HepG2 (cell line): ENCODE measurements around the gene SLC9A9. TPM values are rescaled to one million over a fixed set of nuclear protein-coding genes. Genes with fewer than 3 reads are reported as not detected.

Source experiments
- HNRNPL ChIP-seq: fragments of 200-400 bp; formaldehyde crosslinking; IDR thresholded peaks from 2 replicates; pipeline ENCODE4 v1.6.1; 2017; ENCODE audit warnings: mild to moderate bottlenecking, low read depth, low read length
- HNRNPLL ChIP-seq: fragments of 200-400 bp; formaldehyde crosslinking; IDR thresholded peaks from 2 replicates; pipeline ENCODE4 v1.6.1; 2017; ENCODE audit warnings: mild to moderate bottlenecking, low read depth, low read length; ENCODE audit not compliant: poor library complexity, severe bottlenecking
- MBNL3 ChIP-seq: fragments of 250-450 bp; sonication (Bioruptor Pico); conservative IDR thresholded peaks from 2 replicates; pipeline ENCODE4 v1.8.0; 2022; ENCODE audit warnings: mild to moderate bottlenecking, inconsistent platforms
- ZBTB8A ChIP-seq: sonication (generic); formaldehyde crosslinking; IDR thresholded peaks from 2 replicates; pipeline ENCODE4 v1.4.0; 2020; ENCODE audit warnings: mild to moderate bottlenecking, low read depth, missing genetic modification reagents, borderline replicate concordance
- ZNF44 ChIP-seq: sonication (generic); formaldehyde crosslinking; IDR thresholded peaks from 2 replicates; pipeline ENCODE4 v1.5.1; 2020; ENCODE audit warnings: mild to moderate bottlenecking, missing genetic modification reagents
- polyA plus RNA-seq, 8 experiments: library from polyadenylated mRNA; depleted of rRNA in 3 of 8; stranded (reverse) in 7 of 8; unstranded in 1 of 8; fragments of >200 nt; fragmentation: Illumina TruSeq in 4 of 8; extraction: Trizol in 4 of 8; gene quantifications; 2 replicates each; pipeline versions ENCODE4 v1.2.1 to v1.2.3, GENCODE V29; 2011 to 2016; ENCODE audit warnings: low read depth in 4 of 8, missing spikeins in 1 of 8, mixed read lengths in 1 of 8; ENCODE audit not compliant: insufficient read depth in 1 of 8
- total RNA-seq, 5 experiments: library from RNA; depleted of rRNA; stranded (reverse); fragments of >200 nt; fragmentation: Illumina TruSeq; extraction: Trizol; gene quantifications; 2 replicates each; pipeline ENCODE4 v1.2.3, GENCODE V29; 2016; ENCODE audit warnings: low read depth in 1 of 5
- TF ChIP-seq, protein P1 (sequence below): sonication (generic); formaldehyde crosslinking; IDR thresholded peaks from 2 replicates; pipeline ENCODE4 v1.4.0; 2020; ENCODE audit warnings: mild to moderate bottlenecking, missing genetic modification reagents
- TF ChIP-seq, protein P2 (sequence below): IDR thresholded peaks from 2 replicates; pipeline ENCODE4 v1.6.1; 2016; ENCODE audit warnings: low read depth
- TF ChIP-seq, protein P3 (sequence below): sonication (generic); formaldehyde crosslinking; conservative IDR thresholded peaks from 2 replicates; pipeline ENCODE4 v1.4.0; 2020; ENCODE audit warnings: missing genetic modification reagents
- TF ChIP-seq, protein P4 (sequence below): sonication (generic); formaldehyde crosslinking; IDR thresholded peaks from 2 replicates; pipeline ENCODE4 v1.4.0; 2020; ENCODE audit warnings: mild to moderate bottlenecking, missing genetic modification reagents

The SLC9A9 gene
- total and polyA plus RNA-seq, 2 of the 13 experiments (the other 11 are each of a cell fraction or from before 2014, with no cell fraction given): not detected

DNA sequence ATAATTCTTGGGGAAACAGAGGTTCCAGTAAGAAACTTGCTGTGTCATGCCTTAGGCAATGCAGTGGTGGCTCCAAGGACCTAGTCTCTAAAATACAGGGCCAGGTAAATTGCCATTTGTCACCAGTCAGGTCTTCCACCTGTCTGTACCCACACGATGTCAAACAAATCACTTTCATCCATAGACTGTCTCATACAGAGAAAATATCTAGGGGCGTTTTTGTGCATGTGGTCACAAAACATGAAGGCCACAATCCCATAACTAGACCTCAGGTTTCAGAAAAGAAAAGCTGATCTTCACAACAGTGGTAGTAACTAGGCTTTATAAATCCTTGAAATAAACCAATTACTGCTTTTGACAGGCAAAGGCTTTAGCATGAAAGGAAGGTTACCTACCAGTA is 92.3 kb downstream of the SLC9A9 start (continued):
- TF ChIP-seq, protein P1, sequence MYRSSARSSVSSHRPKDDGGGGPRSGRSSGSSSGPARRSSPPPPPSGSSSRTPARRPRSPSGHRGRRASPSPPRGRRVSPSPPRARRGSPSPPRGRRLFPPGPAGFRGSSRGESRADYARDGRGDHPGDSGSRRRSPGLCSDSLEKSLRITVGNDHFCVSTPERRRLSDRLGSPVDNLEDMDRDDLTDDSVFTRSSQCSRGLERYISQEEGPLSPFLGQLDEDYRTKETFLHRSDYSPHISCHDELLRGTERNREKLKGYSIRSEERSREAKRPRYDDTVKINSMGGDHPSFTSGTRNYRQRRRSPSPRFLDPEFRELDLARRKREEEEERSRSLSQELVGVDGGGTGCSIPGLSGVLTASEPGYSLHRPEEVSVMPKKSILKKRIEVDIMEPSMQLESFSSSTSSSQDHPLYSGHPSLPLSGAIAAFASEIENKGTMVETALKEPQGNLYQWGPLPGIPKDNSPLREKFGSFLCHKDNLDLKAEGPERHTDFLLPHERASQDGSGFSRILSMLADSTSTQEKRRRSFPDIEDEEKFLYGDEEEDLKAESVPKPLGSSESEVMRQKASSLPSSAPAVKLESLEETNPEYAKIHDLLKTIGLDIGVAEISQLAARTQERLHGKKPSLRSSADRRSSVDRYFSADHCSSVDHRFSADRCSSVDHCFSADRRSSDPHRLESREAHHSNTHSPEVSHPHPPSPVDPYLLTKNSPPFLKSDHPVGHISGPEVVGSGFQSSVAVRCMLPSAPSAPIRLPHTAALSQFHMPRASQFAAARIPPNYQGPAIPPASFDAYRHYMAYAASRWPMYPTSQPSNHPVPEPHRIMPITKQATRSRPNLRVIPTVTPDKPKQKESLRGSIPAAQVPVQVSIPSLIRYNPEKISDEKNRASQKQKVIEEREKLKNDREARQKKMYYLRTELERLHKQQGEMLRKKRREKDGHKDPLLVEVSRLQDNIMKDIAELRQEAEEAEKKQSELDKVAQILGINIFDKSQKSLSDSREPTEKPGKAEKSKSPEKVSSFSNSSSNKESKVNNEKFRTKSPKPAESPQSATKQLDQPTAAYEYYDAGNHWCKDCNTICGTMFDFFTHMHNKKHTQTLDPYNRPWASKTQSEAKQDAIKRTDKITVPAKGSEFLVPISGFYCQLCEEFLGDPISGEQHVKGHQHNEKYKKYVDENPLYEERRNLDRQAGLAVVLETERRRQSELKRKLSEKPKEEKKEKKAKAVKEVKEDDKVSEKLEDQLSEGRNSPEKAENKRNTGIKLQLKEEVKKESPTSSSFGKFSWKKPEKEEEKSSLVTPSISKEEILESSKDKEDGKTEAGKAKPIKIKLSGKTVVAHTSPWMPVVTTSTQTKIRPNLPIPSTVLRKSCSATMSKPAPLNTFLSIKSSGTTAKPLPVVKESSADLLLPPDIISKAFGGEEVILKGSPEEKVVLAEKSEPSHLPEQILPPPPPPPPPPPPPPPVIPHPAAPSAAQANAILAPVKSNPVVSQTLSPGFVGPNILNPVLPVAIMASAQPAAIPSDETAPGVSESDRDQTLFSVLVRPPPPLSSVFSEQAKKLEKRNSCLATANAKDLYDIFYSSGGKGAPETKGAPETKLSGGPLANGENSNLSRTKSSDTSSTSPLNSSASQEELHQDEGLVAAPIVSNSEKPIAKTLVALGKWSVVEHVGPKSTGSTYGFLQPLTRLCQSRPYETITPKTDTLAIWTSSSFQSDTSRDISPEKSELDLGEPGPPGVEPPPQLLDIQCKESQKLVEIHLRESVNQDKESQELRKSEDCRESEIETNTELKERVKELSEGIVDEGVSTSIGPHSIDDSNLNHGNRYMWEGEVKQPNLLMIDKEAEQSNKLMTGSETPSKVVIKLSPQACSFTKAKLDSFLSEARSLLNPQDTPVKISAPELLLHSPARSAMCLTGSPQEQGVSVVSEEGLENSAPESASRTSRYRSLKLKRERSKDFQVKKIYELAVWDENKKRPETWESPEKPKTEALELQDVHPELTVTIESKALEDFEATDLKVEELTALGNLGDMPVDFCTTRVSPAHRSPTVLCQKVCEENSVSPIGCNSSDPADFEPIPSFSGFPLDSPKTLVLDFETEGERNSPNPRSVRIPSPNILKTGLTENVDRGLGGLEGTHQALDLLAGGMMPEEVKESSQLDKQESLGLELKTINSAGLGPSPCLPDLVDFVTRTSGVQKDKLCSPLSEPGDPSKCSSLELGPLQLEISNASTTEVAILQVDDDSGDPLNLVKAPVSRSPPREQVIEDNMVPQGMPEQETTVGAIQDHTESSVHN (CRISPR knock-in tag): no peak
- TF ChIP-seq, protein P2, sequence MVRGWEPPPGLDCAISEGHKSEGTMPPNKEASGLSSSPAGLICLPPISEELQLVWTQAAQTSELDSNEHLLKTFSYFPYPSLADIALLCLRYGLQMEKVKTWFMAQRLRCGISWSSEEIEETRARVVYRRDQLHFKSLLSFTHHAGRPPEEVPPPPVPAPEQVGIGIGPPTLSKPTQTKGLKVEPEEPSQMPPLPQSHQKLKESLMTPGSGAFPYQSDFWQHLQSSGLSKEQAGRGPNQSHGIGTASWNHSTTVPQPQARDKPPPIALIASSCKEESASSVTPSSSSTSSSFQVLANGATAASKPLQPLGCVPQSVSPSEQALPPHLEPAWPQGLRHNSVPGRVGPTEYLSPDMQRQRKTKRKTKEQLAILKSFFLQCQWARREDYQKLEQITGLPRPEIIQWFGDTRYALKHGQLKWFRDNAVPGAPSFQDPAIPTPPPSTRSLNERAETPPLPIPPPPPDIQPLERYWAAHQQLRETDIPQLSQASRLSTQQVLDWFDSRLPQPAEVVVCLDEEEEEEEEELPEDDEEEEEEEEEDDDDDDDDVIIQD (CRISPR knock-in tag): no peak
- TF ChIP-seq HNRNPL (no peak), HNRNPLL (no peak), ZNF44 (CRISPR knock-in tag) (no peak), ZBTB8A (CRISPR knock-in tag) (no peak), MBNL3 (CRISPR knock-in tag) (no peak)
- TF ChIP-seq, protein P3, sequence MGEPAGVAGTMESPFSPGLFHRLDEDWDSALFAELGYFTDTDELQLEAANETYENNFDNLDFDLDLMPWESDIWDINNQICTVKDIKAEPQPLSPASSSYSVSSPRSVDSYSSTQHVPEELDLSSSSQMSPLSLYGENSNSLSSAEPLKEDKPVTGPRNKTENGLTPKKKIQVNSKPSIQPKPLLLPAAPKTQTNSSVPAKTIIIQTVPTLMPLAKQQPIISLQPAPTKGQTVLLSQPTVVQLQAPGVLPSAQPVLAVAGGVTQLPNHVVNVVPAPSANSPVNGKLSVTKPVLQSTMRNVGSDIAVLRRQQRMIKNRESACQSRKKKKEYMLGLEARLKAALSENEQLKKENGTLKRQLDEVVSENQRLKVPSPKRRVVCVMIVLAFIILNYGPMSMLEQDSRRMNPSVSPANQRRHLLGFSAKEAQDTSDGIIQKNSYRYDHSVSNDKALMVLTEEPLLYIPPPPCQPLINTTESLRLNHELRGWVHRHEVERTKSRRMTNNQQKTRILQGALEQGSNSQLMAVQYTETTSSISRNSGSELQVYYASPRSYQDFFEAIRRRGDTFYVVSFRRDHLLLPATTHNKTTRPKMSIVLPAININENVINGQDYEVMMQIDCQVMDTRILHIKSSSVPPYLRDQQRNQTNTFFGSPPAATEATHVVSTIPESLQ (CRISPR knock-in tag): no peak
- TF ChIP-seq, protein P4, sequence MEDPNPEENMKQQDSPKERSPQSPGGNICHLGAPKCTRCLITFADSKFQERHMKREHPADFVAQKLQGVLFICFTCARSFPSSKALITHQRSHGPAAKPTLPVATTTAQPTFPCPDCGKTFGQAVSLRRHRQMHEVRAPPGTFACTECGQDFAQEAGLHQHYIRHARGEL: no peak
